ENCODE measurements around the gene FAM222B. TPM values are rescaled to one million over a fixed set of nuclear protein-coding genes. Genes with fewer than 3 reads are reported as not detected.

FAM222B gene
- total RNA-seq, 4 donors from 2014 or later: 12.1 to 20.7 (median 17.8) TPM

GRCh38 chr17:28726627-28727491 is 115.7 kb downstream of the FAM222B start:
- no peaks in the 10 kb centered on the region for H3K9me3 ChIP-seq
- H3K4me3 ChIP-seq: peak overlapping the region; percentile 89
- WGBS: under 1% methylated on average over 22 of the region's 57 CpGs
- peak overlapping the region; percentile 99 for H3K27ac ChIP-seq
- DNase-seq (ENCODE audit: low spot score in 2 of 2): peak; percentile 96
- TF ChIP-seq EP300 (IDR thresholded peaks at IDR 0.05): no peak
- peak; percentile 99 for TF ChIP-seq CTCF (IDR thresholded peaks at IDR 0.05)
- TF ChIP-seq POLR2A (IDR thresholded peaks at IDR 0.05): peak in 1 of 2 donors; percentile 33
- TF ChIP-seq POLR2AphosphoS5 (IDR thresholded peaks at IDR 0.05): peak in 2 of 3 donors; percentile 76 to 82
- peaks cover 29% of the 10 kb centered on the region for H3K36me3 ChIP-seq
- H3K4me1 ChIP-seq: peaks cover 71% of the 10 kb centered on the region
- H3K27me3 ChIP-seq: no peaks in the 10 kb centered on the region

DNA sequence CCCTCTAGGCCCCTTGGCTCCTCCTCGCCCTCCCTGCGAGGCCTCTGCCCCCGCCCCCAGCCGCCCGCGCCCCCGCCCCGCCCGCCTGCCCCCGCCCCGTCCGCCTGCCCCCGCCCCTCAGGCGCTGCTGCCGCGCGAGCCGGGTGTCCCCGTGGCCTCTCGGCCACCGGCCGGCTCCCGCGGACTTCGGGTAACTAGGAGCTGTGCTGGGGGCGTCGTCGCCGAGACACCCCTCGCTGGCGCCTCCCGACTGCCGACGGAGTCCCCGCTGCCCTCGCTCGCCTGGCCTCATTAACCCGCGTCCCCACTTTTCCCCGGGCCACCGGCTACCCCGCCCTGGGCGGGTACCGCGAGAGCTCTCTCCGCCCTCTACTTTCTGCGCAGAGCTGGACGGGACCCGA is 116.4 kb downstream of the FAM222B start, which contains the start of gene TLCD1:
Gene TLCD1, minus strand, starts transcription at position 8 of the 401 bp plus-strand sequence. CDS start 136 bp downstream, outside the sequence.
- Histone ChIP-seq H3K27ac (peak within 1 kb of the TSS; percentile 99), H3K36me3 (peaks cover 35% of the 10 kb centered on the region), H3K4me1 (peaks cover 78% of the 10 kb centered on the region), H3K4me3 (peak within 1 kb of the TSS; percentile 89), H3K27me3 (no peaks in the 10 kb centered on the region), H3K9me3 (no peaks in the 10 kb centered on the region)
- no CpG with 5 or more reads among the region's 49 CpGs for WGBS
- DNase-seq (ENCODE audit: low spot score in 2 of 2): peak in 1 of 2 donors; percentile 88
- no peak for TF ChIP-seq POLR2A (IDR thresholded peaks at IDR 0.05)
- TF ChIP-seq EP300 (IDR thresholded peaks at IDR 0.05): no peak
- TF ChIP-seq CTCF (IDR thresholded peaks at IDR 0.05): no peak
- no peak for TF ChIP-seq POLR2AphosphoS5 (IDR thresholded peaks at IDR 0.05)

DNA sequence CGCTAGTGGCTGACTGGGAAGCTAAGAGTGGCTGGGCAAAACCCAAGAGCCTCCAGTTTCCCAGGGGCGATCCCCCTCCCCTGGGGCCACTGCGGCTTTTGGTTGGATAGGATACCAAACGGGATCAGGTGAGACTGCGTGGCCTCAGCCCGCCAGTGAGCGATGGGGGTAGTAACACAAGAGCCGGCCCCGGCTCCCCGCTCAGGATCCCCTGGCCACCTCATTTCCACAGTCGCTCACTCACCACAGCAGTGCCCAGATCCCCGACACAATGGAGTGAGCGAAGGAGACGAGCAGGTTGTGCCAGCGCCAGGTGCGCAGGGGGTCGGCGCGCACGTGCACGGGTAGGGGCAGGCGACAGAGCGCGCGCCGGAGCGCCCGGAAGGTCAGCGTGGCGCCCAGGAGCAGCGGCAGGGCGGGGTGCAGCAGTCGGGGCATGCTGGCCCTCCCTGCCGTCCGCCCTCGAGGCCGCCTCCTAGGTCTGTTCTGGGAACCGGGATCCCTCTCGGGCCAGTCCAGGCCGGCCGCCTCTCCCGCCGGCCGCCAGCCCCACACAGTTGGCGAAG is 116.8 kb downstream of the FAM222B start:
- Histone ChIP-seq H3K27me3 (no peaks in the 10 kb centered on the region), H3K4me3 (peak overlapping the region; percentile 89), H3K36me3 (peaks cover 35% of the 10 kb centered on the region), H3K9me3 (no peaks in the 10 kb centered on the region), H3K27ac (peak overlapping the region; percentile 99), H3K4me1 (peaks cover 83% of the 10 kb centered on the region)
- no CpG with 5 or more reads among the region's 45 CpGs for WGBS
- TF ChIP-seq CTCF (IDR thresholded peaks at IDR 0.05) (no peak), EP300 (IDR thresholded peaks at IDR 0.05) (no peak), POLR2AphosphoS5 (IDR thresholded peaks at IDR 0.05) (peak in 1 of 3 donors; percentile 69), POLR2A (IDR thresholded peaks at IDR 0.05) (peak in 1 of 2 donors; percentile 16)
- DNase-seq (ENCODE audit: low spot score in 2 of 2): peak in 1 of 2 donors; percentile 82

DNA sequence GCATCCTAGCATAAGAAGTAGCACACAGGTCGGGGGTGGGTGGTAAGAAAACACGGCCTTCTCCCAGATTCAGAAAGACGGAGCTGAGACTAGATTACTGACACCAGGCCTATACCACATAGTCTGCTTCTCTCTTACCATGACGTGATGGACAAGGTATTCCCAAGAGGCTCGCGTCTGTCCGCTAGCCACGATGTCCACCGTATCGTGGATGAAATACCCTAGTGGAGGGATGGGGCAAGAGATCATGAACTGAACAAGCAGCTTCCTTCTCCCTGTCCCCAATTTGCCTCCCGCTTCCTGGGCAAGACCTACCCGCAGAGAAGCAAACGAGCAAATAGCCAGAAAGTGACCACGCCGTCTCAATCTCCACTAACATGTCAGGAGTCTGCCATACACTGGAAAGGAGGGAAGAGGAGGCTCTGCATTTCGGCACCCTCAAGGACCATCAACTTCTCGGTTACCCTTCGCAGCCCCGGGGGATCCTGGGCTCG is 117.4 kb downstream of the FAM222B start:
- Histone ChIP-seq H3K4me3 (peak overlapping the region; percentile 89), H3K27me3 (no peaks in the 10 kb centered on the region), H3K36me3 (peaks cover 35% of the 10 kb centered on the region), H3K27ac (peak overlapping the region; percentile 99), H3K9me3 (no peaks in the 10 kb centered on the region), H3K4me1 (peaks cover 87% of the 10 kb centered on the region)
- no peak for DNase-seq (ENCODE audit: low spot score in 2 of 2)
- no peak for TF ChIP-seq EP300 (IDR thresholded peaks at IDR 0.05)
- no peak for TF ChIP-seq CTCF (IDR thresholded peaks at IDR 0.05)
- no peak for TF ChIP-seq POLR2AphosphoS5 (IDR thresholded peaks at IDR 0.05)
- TF ChIP-seq POLR2A (IDR thresholded peaks at IDR 0.05): no peak
- WGBS: 38% methylated on average over 16 of the region's 20 CpGs

Measured in suprapubic skin (tissue), 4 donors.